PFSK-1 (cell line): ENCODE results near the gene RBP5.

Experiments
- FOXP2 ChIP-seq: optimal IDR thresholded peaks from 2 replicates; pipeline ENCODE3; 2011; ENCODE audit warnings: borderline replicate concordance, control low read depth, inconsistent platforms; ENCODE audit not compliant: insufficient read depth; ENCODE audit errors: extremely low read length, extremely low read depth
- POLR2AphosphoS5 ChIP-seq: IDR thresholded peaks from 2 replicates; pipeline ENCODE4 v1.6.1; 2012; ENCODE audit warnings: low read depth, mild to moderate bottlenecking, control low read depth, low read length, moderate library complexity
- REST ChIP-seq, 2 experiments: IDR thresholded peaks; 2 replicates each; pipeline versions ENCODE4 v1.6.1 to v1.8.0; 2011 to 2012; ENCODE audit warnings: low read depth in 2 of 2, low read length in 2 of 2, control low read depth in 1 of 2, inconsistent platforms in 1 of 2, mild to moderate bottlenecking in 1 of 2, moderate library complexity in 1 of 2; ENCODE audit not compliant: insufficient read depth in 1 of 2
- SIN3A ChIP-seq: IDR thresholded peaks from 2 replicates; pipeline ENCODE4 v1.6.1; 2012; ENCODE audit warnings: mild to moderate bottlenecking, low read length, moderate library complexity, borderline replicate concordance; ENCODE audit not compliant: insufficient read depth
- TAF1 ChIP-seq: IDR thresholded peaks from 2 replicates; pipeline ENCODE4 v1.6.1; 2012; ENCODE audit warnings: low read length, control low read depth, borderline replicate concordance; ENCODE audit not compliant: insufficient read depth

The RBP5 gene

GRCh38 chr12:7096979-7097378 is 31.7 kb downstream of the RBP5 start:
- TF ChIP-seq FOXP2 (no peak), REST (IDR thresholded peaks at IDR 0.05; ENCODE audit: insufficient read depth in 1 of 2, low read depth in 2 of 2, low read length in 2 of 2) (no peak), POLR2AphosphoS5 (no peak), SIN3A (no peak), TAF1 (no peak)

GRCh38 chr12:7096006-7096932 is 32.4 kb downstream of the RBP5 start:
- no peak for TF ChIP-seq REST (IDR thresholded peaks at IDR 0.05; ENCODE audit: insufficient read depth in 1 of 2, low read depth in 2 of 2, low read length in 2 of 2)
- TF ChIP-seq POLR2AphosphoS5: no peak

- TF ChIP-seq REST (IDR thresholded peaks at IDR 0.05; ENCODE audit: insufficient read depth in 1 of 2, low read depth in 2 of 2, low read length in 2 of 2) (no peak), TAF1 (no peak), POLR2AphosphoS5 (no peak), FOXP2 (no peak)
These were observed 34.8 kb downstream of the RBP5 start for GRCh38 chr12:7093892-7094291.

- no peak for TF ChIP-seq FOXP2
- TF ChIP-seq SIN3A: no peak
- no peak for TF ChIP-seq REST (IDR thresholded peaks at IDR 0.05; ENCODE audit: insufficient read depth in 1 of 2, low read depth in 2 of 2, low read length in 2 of 2)
- no peak for TF ChIP-seq POLR2AphosphoS5
- TF ChIP-seq TAF1: no peak
These were observed 35.2 kb downstream of the RBP5 start for GRCh38 chr12:7093486-7093885.
